H9 (cell line): ENCODE measurements around the gene ITPA. TPM values are rescaled to one million over a fixed set of nuclear protein-coding genes. Genes with fewer than 3 reads are reported as not detected.

Source experiments
- DNase-seq: peaks from one replicate; pipeline ENCODE4 v3.0.0-alpha.2; 2017
- H2AFZ ChIP-seq: one replicate; pipeline ENCODE4 v1.6.1; 2013; ENCODE audit warnings: mild to moderate bottlenecking, low read length, control low read depth, moderate library complexity
- H2AK5ac ChIP-seq: 2 replicates; pipeline ENCODE4 v1.6.1; 2013; ENCODE audit warnings: low read length, control low read depth, mixed read lengths; ENCODE audit not compliant: insufficient read length
- H2BK120ac ChIP-seq: one replicate; pipeline ENCODE4 v1.6.1; 2013; ENCODE audit warnings: low read depth, mild to moderate bottlenecking, low read length, control low read depth, inconsistent platforms; ENCODE audit not compliant: poor library complexity, severe bottlenecking
- H2BK12ac ChIP-seq: 2 replicates; pipeline ENCODE4 v1.6.1; 2013; ENCODE audit warnings: low read length, control low read depth, mixed read lengths, low read depth; ENCODE audit not compliant: insufficient read length
- H2BK15ac ChIP-seq: 2 replicates; pipeline ENCODE4 v1.6.1; 2013; ENCODE audit warnings: low read depth, low read length, control low read depth
- H2BK20ac ChIP-seq: one replicate; pipeline ENCODE4 v1.6.1; 2013; ENCODE audit warnings: low read depth, mild to moderate bottlenecking, low read length, control low read depth, inconsistent platforms; ENCODE audit not compliant: poor library complexity, severe bottlenecking
- H2BK5ac ChIP-seq: 2 replicates; pipeline ENCODE4 v1.6.1; 2013; ENCODE audit warnings: low read length, control low read depth, mixed read lengths; ENCODE audit not compliant: insufficient read length
- H3K14ac ChIP-seq: 2 replicates; pipeline ENCODE4 v1.6.1; 2013; ENCODE audit warnings: low read length, control low read depth; ENCODE audit not compliant: insufficient read depth
- H3K18ac ChIP-seq: 2 replicates; pipeline ENCODE4 v1.6.1; 2013; ENCODE audit warnings: low read depth, mild to moderate bottlenecking, mixed read lengths, low read length, control low read depth; ENCODE audit not compliant: insufficient read length
- H3K23ac ChIP-seq: 2 replicates; pipeline ENCODE4 v1.6.1; 2013; ENCODE audit warnings: low read length, control low read depth, mixed read lengths, low read depth; ENCODE audit not compliant: insufficient read length
- H3K23me2 ChIP-seq: 2 replicates; pipeline ENCODE4 v1.6.1; 2013; ENCODE audit warnings: low read depth, mild to moderate bottlenecking, mixed read lengths, low read length, control low read depth; ENCODE audit not compliant: insufficient read length, poor library complexity, severe bottlenecking
- H3K27ac ChIP-seq: 2 replicates; pipeline ENCODE4 v1.5.1; 2013; ENCODE audit warnings: low read length, control low read depth, mixed read lengths, low read depth; ENCODE audit not compliant: insufficient read length
- H3K27me3 ChIP-seq: 2 replicates; pipeline ENCODE4 v1.6.1; 2013; ENCODE audit warnings: low read length, control low read depth, inconsistent platforms; ENCODE audit not compliant: insufficient read depth
- H3K4ac ChIP-seq: 2 replicates; pipeline ENCODE4 v1.6.1; 2013; ENCODE audit warnings: low read depth, mild to moderate bottlenecking, control low read depth, inconsistent platforms, low read length, moderate library complexity
- H3K4me1 ChIP-seq: 2 replicates; pipeline ENCODE4 v1.6.1; 2013; ENCODE audit warnings: low read length, control low read depth, inconsistent platforms; ENCODE audit not compliant: insufficient read depth
- H3K4me2 ChIP-seq: 2 replicates; pipeline ENCODE4 v1.6.1; 2013; ENCODE audit warnings: low read length, control low read depth, mixed read lengths; ENCODE audit not compliant: insufficient read length, insufficient read depth
- H3K56ac ChIP-seq: 2 replicates; pipeline ENCODE4 v1.6.1; 2013; ENCODE audit warnings: low read depth, mild to moderate bottlenecking, mixed read lengths, low read length, control low read depth; ENCODE audit not compliant: insufficient read length
- H3K79me1 ChIP-seq: 2 replicates; pipeline ENCODE4 v1.6.1; 2013; ENCODE audit warnings: low read depth, mild to moderate bottlenecking, moderate library complexity, low read length, control low read depth, inconsistent platforms; ENCODE audit not compliant: insufficient read depth, poor library complexity, severe bottlenecking
- H3K79me2 ChIP-seq: 2 replicates; pipeline ENCODE4 v1.6.1; 2013; ENCODE audit warnings: low read length, control low read depth, inconsistent platforms; ENCODE audit not compliant: insufficient read depth
- H3K9ac ChIP-seq: 2 replicates; pipeline ENCODE4 v1.6.1; 2013; ENCODE audit warnings: low read length, control low read depth, mixed read lengths; ENCODE audit not compliant: insufficient read length; ENCODE audit errors: extremely low read depth
- H3K9me3 ChIP-seq: one replicate; pipeline ENCODE4 v1.6.1; 2013; ENCODE audit warnings: low read depth, low read length, inconsistent platforms; ENCODE audit not compliant: control insufficient read depth
- H3T11ph ChIP-seq: one replicate; pipeline ENCODE4 v1.6.1; 2013; ENCODE audit warnings: mild to moderate bottlenecking, low read length, control low read depth, inconsistent platforms
- H4K20me1 ChIP-seq: one replicate; pipeline ENCODE4 v1.6.1; 2013; ENCODE audit not compliant: control insufficient read depth, insufficient read length, insufficient read depth
- H4K5ac ChIP-seq: 2 replicates; pipeline ENCODE4 v1.6.1; 2013; ENCODE audit warnings: low read depth, mild to moderate bottlenecking, mixed read lengths, low read length, control low read depth; ENCODE audit not compliant: insufficient read length
- H4K8ac ChIP-seq: replicated peaks from 2 replicates; pipeline ENCODE4 v1.6.1; 2013; ENCODE audit warnings: low read length, control low read depth, mixed read lengths, low read depth; ENCODE audit not compliant: insufficient read length
- H4K91ac ChIP-seq: 2 replicates; pipeline ENCODE4 v1.6.1; 2013; ENCODE audit warnings: low read depth, mild to moderate bottlenecking, moderate library complexity, mixed read lengths, low read length, control low read depth; ENCODE audit not compliant: insufficient read length
- H3K27ac Mint-ChIP-seq, 3 experiments: 2 replicates in 2 of 3; 3 replicates in 1 of 3; pipeline ENCODE4 v1.8.0; 2020 to 2021; ENCODE audit warnings: mixed read lengths in 3 of 3, mild to moderate bottlenecking in 1 of 3, moderate library complexity in 1 of 3
- H3K27me3 Mint-ChIP-seq: 2 replicates; pipeline ENCODE4 v1.8.0; 2021; ENCODE audit warnings: low read depth, mild to moderate bottlenecking, moderate library complexity, mixed read lengths
- H3K36me3 Mint-ChIP-seq, 3 experiments: 2 replicates in 2 of 3; 3 replicates in 1 of 3; pipeline ENCODE4 v1.8.0; 2020 to 2021; ENCODE audit warnings: low read depth in 3 of 3, mixed read lengths in 3 of 3; ENCODE audit not compliant: insufficient read depth in 1 of 3
- H3K4me1 Mint-ChIP-seq, 2 experiments: 2 replicates each; pipeline ENCODE4 v1.8.0; 2020; ENCODE audit warnings: mixed read lengths in 2 of 2
- H3K4me3 Mint-ChIP-seq, 2 experiments: 2 replicates in 1 of 2; 3 replicates in 1 of 2; pipeline ENCODE4 v1.8.0; 2020 to 2021; ENCODE audit warnings: mild to moderate bottlenecking in 2 of 2, mixed read lengths in 2 of 2, moderate library complexity in 1 of 2
- H3K9me3 Mint-ChIP-seq, 2 experiments: 2 replicates in 1 of 2; 3 replicates in 1 of 2; pipeline ENCODE4 v1.8.0; 2020; ENCODE audit warnings: mild to moderate bottlenecking in 2 of 2, mixed read lengths in 2 of 2, moderate library complexity in 1 of 2
- CTCF ChIP-seq: fragments of 200-600 bp; sonication (generic); conservative IDR thresholded peaks from 3 replicates; pipeline ENCODE4 v1.8.0; 2021; ENCODE audit warnings: antibody characterized with exemption, mild to moderate bottlenecking
- WGBS: extraction: QIAGEN DNeasy Blood & Tissue Kit; methylation state at CpG from one replicate; pipeline ENCODE4 v1.1.7; 2013; ENCODE audit warnings: missing lambda C conversion rate, low lambda C conversion rate, mixed read lengths; ENCODE audit not compliant: insufficient read length; ENCODE audit errors: extremely low coverage; 5-methylcytosine and 5-hydroxymethylcytosine counted together
- total RNA-seq: library from RNA; stranded (reverse); gene quantifications from 2 replicates; pipeline ENCODE4 v1.2.1, GENCODE V29; 2021

Gene ITPA
- total RNA-seq, 1 experiment from 2014 or later, result 74.5 TPM

GRCh38 chr20:3168829-3169590 is 40.3 kb upstream of the ITPA start:
- H3K23me2 ChIP-seq, result peaks cover 16% of the 10 kb centered on the region
- H2BK20ac ChIP-seq, result no peak overlapping the region
- H3K4ac ChIP-seq, result peak overlapping the region; percentile 10; the same call in 1 of the 2 replicates
- H2AK5ac ChIP-seq, result no peak overlapping the region
- Mint-ChIP-seq H3K4me1 (peaks cover 26 to 37% of the 10 kb centered on the region in 2 experiments), H3K27me3 (peaks cover 17% of the 10 kb centered on the region), H3K4me3 (peak overlapping the region; percentile 72 to 74), H3K36me3 (peaks cover 2 to 17% (median 4%) of the 10 kb centered on the region in 3 experiments; a peak in 4 of 7 replicates), H3K9me3 (no peaks in the 10 kb centered on the region), H3K27ac (peak overlapping the region; percentile 80 to 96 (median 96); a peak in 6 of 7 replicates)
- no peak overlapping the region for H3K23ac ChIP-seq
- no peaks in the 10 kb centered on the region for H3K79me2 ChIP-seq
- no peak overlapping the region for H4K8ac ChIP-seq
- peak overlapping the region; percentile 31 for H2BK120ac ChIP-seq
- peak overlapping the region; percentile 31 for H4K5ac ChIP-seq
- no peak overlapping the region for H2BK12ac ChIP-seq
- no peak overlapping the region for H2AFZ ChIP-seq
- no peak overlapping the region for H3K9ac ChIP-seq
- no peaks in the 10 kb centered on the region for H3K9me3 ChIP-seq
- H3K27me3 ChIP-seq, result no peaks in the 10 kb centered on the region
- no peaks in the 10 kb centered on the region for H4K20me1 ChIP-seq
- peak overlapping the region; percentile 60 for H3K4me2 ChIP-seq
- H3T11ph ChIP-seq, result no peak overlapping the region
- H4K91ac ChIP-seq, result no peak overlapping the region
- no peak for TF ChIP-seq CTCF
- no peaks in the 10 kb centered on the region for H3K79me1 ChIP-seq
- no peak overlapping the region for H3K56ac ChIP-seq
- WGBS, result no CpG with 5 or more reads among the region's 7 CpGs
- no peak overlapping the region for H2BK5ac ChIP-seq
- H3K18ac ChIP-seq, result peak overlapping the region; percentile 97
- no peak overlapping the region for H2BK15ac ChIP-seq
- no peaks in the 10 kb centered on the region; the same call in 1 of the 2 replicates for H3K4me1 ChIP-seq
- H3K27ac ChIP-seq, result no peak overlapping the region
- DNase-seq, result no peak
- H3K14ac ChIP-seq, result peak overlapping the region; percentile 98
